ENCODE results near the gene NYNRIN. TPM values are rescaled to one million over a fixed set of nuclear protein-coding genes. Genes with fewer than 3 reads are reported as not detected.

The NYNRIN gene
- total RNA-seq, 2 donors from 2014 or later = 13.0 to 26.7 TPM

DNA sequence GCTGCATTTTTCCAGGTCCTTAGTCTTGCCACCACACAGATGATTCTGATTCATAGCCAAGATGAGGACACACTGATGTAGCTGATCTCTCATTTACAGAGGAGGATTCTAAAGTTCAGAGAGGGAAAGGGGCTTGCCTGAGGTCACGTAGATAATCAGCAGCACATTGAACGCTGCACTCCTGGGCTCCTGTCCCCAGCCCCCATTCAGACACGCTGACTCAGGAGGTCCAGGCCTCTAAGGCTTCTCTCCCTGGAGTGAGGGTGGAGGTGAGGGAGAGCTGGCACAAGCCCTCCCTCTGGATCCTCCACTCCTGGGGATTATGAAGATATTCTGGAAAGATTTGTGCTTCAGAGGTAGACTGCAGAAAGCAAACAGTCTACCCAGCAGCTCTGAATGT, 20.5 kb upstream of the NYNRIN start:
- Histone ChIP-seq H3K27ac (no peak overlapping the region), H3K4me1 (no peaks in the 10 kb centered on the region)
- intact Hi-C loops (cut with DNase I) = no loop called here

GRCh38 chr14:24378981-24379906, 19.6 kb upstream of the NYNRIN start:
- H3K27ac ChIP-seq = no peak overlapping the region
- no peak overlapping the region for H3K9ac ChIP-seq (ENCODE audit: low read depth in 2 of 2, low read length in 2 of 2)
- no peaks in the 10 kb centered on the region for H3K4me1 ChIP-seq
- no peak overlapping the region for H3K4me3 ChIP-seq
- no peaks in the 10 kb centered on the region for H3K36me3 ChIP-seq
- H3K9me3 ChIP-seq = no peaks in the 10 kb centered on the region
- intact Hi-C loops (cut with DNase I) = no loop called here
- DNase-seq = no peak
- no peaks in the 10 kb centered on the region for H3K27me3 ChIP-seq
- TF ChIP-seq, protein P1, sequence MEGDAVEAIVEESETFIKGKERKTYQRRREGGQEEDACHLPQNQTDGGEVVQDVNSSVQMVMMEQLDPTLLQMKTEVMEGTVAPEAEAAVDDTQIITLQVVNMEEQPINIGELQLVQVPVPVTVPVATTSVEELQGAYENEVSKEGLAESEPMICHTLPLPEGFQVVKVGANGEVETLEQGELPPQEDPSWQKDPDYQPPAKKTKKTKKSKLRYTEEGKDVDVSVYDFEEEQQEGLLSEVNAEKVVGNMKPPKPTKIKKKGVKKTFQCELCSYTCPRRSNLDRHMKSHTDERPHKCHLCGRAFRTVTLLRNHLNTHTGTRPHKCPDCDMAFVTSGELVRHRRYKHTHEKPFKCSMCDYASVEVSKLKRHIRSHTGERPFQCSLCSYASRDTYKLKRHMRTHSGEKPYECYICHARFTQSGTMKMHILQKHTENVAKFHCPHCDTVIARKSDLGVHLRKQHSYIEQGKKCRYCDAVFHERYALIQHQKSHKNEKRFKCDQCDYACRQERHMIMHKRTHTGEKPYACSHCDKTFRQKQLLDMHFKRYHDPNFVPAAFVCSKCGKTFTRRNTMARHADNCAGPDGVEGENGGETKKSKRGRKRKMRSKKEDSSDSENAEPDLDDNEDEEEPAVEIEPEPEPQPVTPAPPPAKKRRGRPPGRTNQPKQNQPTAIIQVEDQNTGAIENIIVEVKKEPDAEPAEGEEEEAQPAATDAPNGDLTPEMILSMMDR (IDR thresholded peaks at IDR 0.05) = no peak

More for the DNA sequence above, 20.5 kb upstream of the NYNRIN start:
- TF ChIP-seq, protein P1 (IDR thresholded peaks at IDR 0.05) = no peak
- H3K27me3 ChIP-seq = no peaks in the 10 kb centered on the region
- no peak overlapping the region for H3K9ac ChIP-seq (ENCODE audit: low read depth in 2 of 2, low read length in 2 of 2)
- H3K4me3 ChIP-seq = no peak overlapping the region
- no peak for DNase-seq
- H3K9me3 ChIP-seq = no peaks in the 10 kb centered on the region
- no peaks in the 10 kb centered on the region for H3K36me3 ChIP-seq

DNA sequence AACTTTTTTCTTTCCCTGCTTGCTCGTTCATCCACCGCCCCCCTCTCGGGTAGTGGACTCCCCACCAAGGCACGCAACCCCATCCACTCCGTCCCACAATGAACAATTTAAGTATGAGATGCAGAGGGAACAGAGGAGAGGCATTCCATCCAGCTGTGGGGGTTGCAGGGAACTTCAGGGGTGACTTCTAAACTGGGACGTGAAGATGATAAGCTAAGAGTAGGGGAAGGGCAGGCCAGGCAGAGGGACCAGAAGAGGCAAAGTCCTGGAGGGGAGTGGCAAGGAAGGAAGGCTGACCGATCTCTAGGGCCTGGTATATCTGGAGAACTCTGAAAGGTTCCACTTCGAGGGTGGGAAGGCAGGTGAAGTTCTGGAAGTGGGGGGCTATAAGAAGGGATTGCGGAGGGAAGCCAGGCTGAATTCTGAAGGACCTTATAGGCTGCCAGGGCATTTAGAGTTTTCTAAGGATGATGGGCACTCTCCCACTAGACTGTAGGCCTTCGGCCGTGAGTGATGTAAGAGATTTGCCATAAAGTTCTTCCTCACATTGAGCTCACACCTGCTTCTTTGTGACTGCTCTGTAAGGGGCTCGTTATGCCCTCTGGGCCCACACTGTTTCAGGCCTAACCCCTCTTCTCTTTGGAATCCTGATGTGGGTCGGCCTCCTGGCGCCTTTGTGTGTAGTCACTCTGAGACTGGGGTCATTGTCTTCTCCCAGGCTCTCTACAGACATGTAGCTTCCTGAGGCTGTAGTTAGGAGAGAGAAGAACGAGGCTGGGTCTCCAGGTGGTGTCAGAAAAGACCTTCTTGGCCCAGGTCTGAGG, 18.7 kb upstream of the NYNRIN start:
- Histone ChIP-seq H3K4me3 (no peak overlapping the region), H3K27ac (no peak overlapping the region), H3K36me3 (no peaks in the 10 kb centered on the region), H3K9ac (ENCODE audit: low read depth in 2 of 2, low read length in 2 of 2) (no peak overlapping the region), H3K27me3 (no peaks in the 10 kb centered on the region), H3K4me1 (no peaks in the 10 kb centered on the region), H3K9me3 (no peaks in the 10 kb centered on the region)
- intact Hi-C loops (cut with DNase I) = no loop called here
- TF ChIP-seq, protein P1 (IDR thresholded peaks at IDR 0.05) = no peak
- no peak for DNase-seq

DNA sequence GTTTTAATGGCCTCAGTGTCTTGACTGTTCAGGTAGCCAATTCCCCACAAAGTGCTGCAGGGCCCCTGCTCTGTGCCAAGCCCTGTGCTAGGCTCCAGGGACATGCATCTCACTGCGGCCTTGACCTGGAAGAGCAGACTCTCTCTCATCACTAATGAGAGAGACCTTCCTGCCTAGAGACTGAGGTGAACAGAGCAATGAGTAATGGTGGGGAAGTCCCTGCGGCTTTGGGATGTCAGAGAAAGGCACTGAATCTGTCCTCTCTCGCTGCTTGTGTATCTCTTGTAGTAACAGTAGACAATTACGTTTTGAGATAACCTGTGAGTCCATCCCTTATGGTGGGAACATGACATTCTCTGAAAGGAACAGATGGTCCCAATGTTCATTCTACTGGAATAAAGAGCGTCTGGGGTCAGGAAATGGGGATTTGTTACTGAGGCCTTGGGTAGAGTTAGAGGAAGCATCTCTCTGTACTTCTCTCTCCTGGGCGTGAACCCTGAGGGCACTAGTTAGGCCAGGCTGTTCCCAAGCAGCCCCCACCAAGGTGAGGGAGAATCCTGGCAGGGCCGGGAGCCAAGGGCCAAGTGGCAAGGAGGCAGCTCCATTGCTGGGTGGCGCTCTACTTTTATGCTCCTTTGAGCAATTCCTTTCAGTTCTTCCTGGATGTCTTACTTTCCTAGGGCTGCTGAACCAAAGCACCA, 17.3 kb upstream of the NYNRIN start:
- H3K4me1 ChIP-seq = no peaks in the 10 kb centered on the region
- H3K9ac ChIP-seq (ENCODE audit: low read depth in 2 of 2, low read length in 2 of 2) = no peak overlapping the region
- H3K9me3 ChIP-seq = no peaks in the 10 kb centered on the region
- H3K27me3 ChIP-seq = no peaks in the 10 kb centered on the region
- no peak for DNase-seq
- TF ChIP-seq, protein P1 (IDR thresholded peaks at IDR 0.05) = no peak
- no peak overlapping the region for H3K4me3 ChIP-seq
- H3K27ac ChIP-seq = no peak overlapping the region
- no peaks in the 10 kb centered on the region for H3K36me3 ChIP-seq
- intact Hi-C loops (cut with DNase I) = no loop called here

DNA sequence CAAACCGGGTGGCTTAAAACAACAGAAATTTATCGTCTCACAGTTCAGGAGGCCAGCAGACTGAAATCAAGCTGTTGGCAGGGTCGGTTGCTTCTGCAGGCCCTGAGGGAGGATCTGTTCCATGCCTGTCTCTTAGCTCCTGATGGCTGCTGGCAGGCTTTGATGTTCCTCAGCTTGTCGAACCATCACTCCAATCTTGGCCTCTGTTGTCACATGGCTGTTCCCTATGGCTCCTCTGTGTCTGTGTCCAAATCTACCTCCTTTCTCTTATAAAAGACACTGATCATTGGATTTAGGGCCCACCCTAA, 16.8 kb upstream of the NYNRIN start:
- Histone ChIP-seq H3K27me3 (no peaks in the 10 kb centered on the region), H3K9ac (ENCODE audit: low read depth in 2 of 2, low read length in 2 of 2) (no peak overlapping the region), H3K9me3 (no peaks in the 10 kb centered on the region), H3K36me3 (no peaks in the 10 kb centered on the region), H3K4me3 (no peak overlapping the region), H3K27ac (no peak overlapping the region), H3K4me1 (no peaks in the 10 kb centered on the region)
- TF ChIP-seq, protein P1 (IDR thresholded peaks at IDR 0.05) = no peak
- no peak for DNase-seq
- intact Hi-C loops (cut with DNase I) = no loop called here
